Measurements from ENCODE around the gene LRRC23.

- no peak for TF ChIP-seq POLR2A (IDR thresholded peaks at IDR 0.05)
- no peak for TF ChIP-seq CTCF (IDR thresholded peaks at IDR 0.05)
- TF ChIP-seq POLR2AphosphoS5 (IDR thresholded peaks at IDR 0.05): no peak
Observed at GRCh38 chr12:6861391-6861790, 43.2 kb upstream of the LRRC23 start.

Data from breast epithelium (tissue), 3 donors.